ENCODE results near the gene NR1I2. TPM values are rescaled to one million over a fixed set of nuclear protein-coding genes. Genes with fewer than 3 reads are reported as not detected.

NR1I2 gene
- polyA plus RNA-seq, 3 donors, result 0.07 TPM; not detected in 2

GRCh38 chr3:119748991-119749390 lies 32.9 kb upstream of the NR1I2 start:
- no peak overlapping the region for H2AFZ ChIP-seq (ENCODE audit: insufficient read depth, low read depth, low read length, poor library complexity, severe bottlenecking)
- H3K4me3 ChIP-seq (replicated peaks in 1 of 3; ENCODE audit: low read depth in 2 of 3, low read length in 3 of 3), result no peak overlapping the region

GRCh38 chr3:119751423-119751822 lies 30.5 kb upstream of the NR1I2 start:
- peaks cover 0 to 4% of the 10 kb centered on the region in 2 donors for H3K9me3 ChIP-seq (replicated peaks in 1 of 2; ENCODE audit: control insufficient read depth in 1 of 2, insufficient read depth in 1 of 2, low read length in 2 of 2)
- H3K9ac ChIP-seq (ENCODE audit: insufficient read depth, low read length, poor library complexity, severe bottlenecking), result no peak overlapping the region
- no peaks in the 10 kb centered on the region for H3K27me3 ChIP-seq (ENCODE audit: control insufficient read depth in 2 of 2, insufficient read depth in 2 of 2, low read length in 2 of 2)
- H3K4me1 ChIP-seq (ENCODE audit: control insufficient read depth in 1 of 2, insufficient read depth in 2 of 2, low read length in 2 of 2), result no peaks in the 10 kb centered on the region
- no peaks in the 10 kb centered on the region for H3K79me2 ChIP-seq (ENCODE audit: insufficient read depth, low read length)
- H3K4me3 ChIP-seq (replicated peaks in 1 of 3; ENCODE audit: low read depth in 2 of 3, low read length in 3 of 3), result no peak overlapping the region
- no peak overlapping the region for H3K4me2 ChIP-seq (replicated peaks; ENCODE audit: extremely low read depth, low read length, poor library complexity, severe bottlenecking)
- intact Hi-C loops (cut with micrococcal nuclease), result no loop called here
- no peaks in the 10 kb centered on the region for H3K36me3 ChIP-seq (replicated peaks in 1 of 2; ENCODE audit: control insufficient read depth in 1 of 2, insufficient read depth in 2 of 2, low read length in 2 of 2)
- no peaks in the 10 kb centered on the region for H4K20me1 ChIP-seq (ENCODE audit: insufficient read depth, low read length)
- H3K4me1 Mint-ChIP-seq, result no peaks in the 10 kb centered on the region
- H3K4me3 Mint-ChIP-seq, result no peak overlapping the region
- H3K27ac Mint-ChIP-seq, result no peak overlapping the region
- no peak for DNase-seq
- no peak overlapping the region for H2AFZ ChIP-seq (ENCODE audit: insufficient read depth, low read depth, low read length, poor library complexity, severe bottlenecking)
- TF ChIP-seq CTCF (IDR thresholded peaks at IDR 0.05), result no peak
- no peaks in the 10 kb centered on the region for H3K36me3 Mint-ChIP-seq
- peaks cover 5 to 21% (median 9%) of the 10 kb centered on the region in 7 donors for H3K9me3 Mint-ChIP-seq
- no peaks in the 10 kb centered on the region for H3K27me3 Mint-ChIP-seq (ENCODE audit: low read depth in 3 of 3)
- 100% methylated on average over 1 of the region's 3 CpGs for WGBS (ENCODE audit: insufficient coverage)
- H3K27ac ChIP-seq (ENCODE audit: low read depth in 1 of 2, low read length in 2 of 2), result no peak overlapping the region

More at GRCh38 chr3:119748991-119749390, 32.9 kb upstream of the NR1I2 start:
- no peaks in the 10 kb centered on the region for H3K27me3 Mint-ChIP-seq (ENCODE audit: low read depth in 3 of 3)
- peaks cover 2 to 4% (median 2%) of the 10 kb centered on the region in 7 donors for H3K9me3 Mint-ChIP-seq
- Histone ChIP-seq H3K27me3 (ENCODE audit: control insufficient read depth in 2 of 2, insufficient read depth in 2 of 2, low read length in 2 of 2) (no peaks in the 10 kb centered on the region), H3K4me2 (replicated peaks; ENCODE audit: extremely low read depth, low read length, poor library complexity, severe bottlenecking) (no peak overlapping the region), H3K9me3 (replicated peaks in 1 of 2; ENCODE audit: control insufficient read depth in 1 of 2, insufficient read depth in 1 of 2, low read length in 2 of 2) (no peaks in the 10 kb centered on the region), H3K79me2 (ENCODE audit: insufficient read depth, low read length) (no peaks in the 10 kb centered on the region), H4K20me1 (ENCODE audit: insufficient read depth, low read length) (no peaks in the 10 kb centered on the region), H3K36me3 (replicated peaks in 1 of 2; ENCODE audit: control insufficient read depth in 1 of 2, insufficient read depth in 2 of 2, low read length in 2 of 2) (no peaks in the 10 kb centered on the region), H3K4me1 (ENCODE audit: control insufficient read depth in 1 of 2, insufficient read depth in 2 of 2, low read length in 2 of 2) (no peaks in the 10 kb centered on the region), H3K27ac (ENCODE audit: low read depth in 1 of 2, low read length in 2 of 2) (no peak overlapping the region), H3K9ac (ENCODE audit: insufficient read depth, low read length, poor library complexity, severe bottlenecking) (no peak overlapping the region)
- WGBS (ENCODE audit: insufficient coverage), result no CpG with 5 or more reads among the region's 1 CpG
- no peaks in the 10 kb centered on the region for H3K36me3 Mint-ChIP-seq
- H3K4me1 Mint-ChIP-seq, result no peaks in the 10 kb centered on the region
- DNase-seq, result no peak
- H3K27ac Mint-ChIP-seq, result no peak overlapping the region
- intact Hi-C loops (cut with micrococcal nuclease), result no loop called here
- no peak for TF ChIP-seq CTCF (IDR thresholded peaks at IDR 0.05)
- no peak overlapping the region for H3K4me3 Mint-ChIP-seq
